ENCODE results near the gene SNX19.

DNA sequence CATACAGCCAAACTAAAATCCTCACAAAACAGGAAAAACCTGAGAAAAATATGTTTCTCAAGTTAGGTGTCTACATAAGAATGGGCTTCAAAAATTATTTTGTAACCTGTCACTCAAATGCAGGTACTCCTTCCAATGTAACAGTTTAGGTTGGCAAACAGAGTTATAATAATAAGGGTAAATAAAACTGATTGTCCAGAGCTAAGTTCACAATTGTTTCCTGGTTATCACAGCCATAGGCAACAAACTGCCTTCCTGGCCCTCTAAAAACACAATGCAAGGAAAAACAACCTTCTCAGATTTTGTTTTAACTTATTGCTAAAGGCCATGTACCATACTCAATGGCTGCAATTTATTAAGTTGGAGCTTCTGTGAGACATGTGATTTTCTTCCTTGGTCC lies 36.4 kb downstream of the SNX19 start:
- TF ChIP-seq CTCF (conservative IDR thresholded peaks at IDR 0.05; ENCODE audit: low read depth, low read length): no peak
- TF ChIP-seq FOS (IDR thresholded peaks at IDR 0.05; ENCODE audit: low read depth, low read length): no peak
